Bone marrow (tissue), 2 donors: ENCODE data around the gene GPATCH8.
"Not testable (repeated sequence)": the region's sequence is repeated elsewhere in the genome, so short reads cannot be mapped to it uniquely, and the experiment has no call there.

Experiments used
- DNase-seq, 2 donors: peaks; one replicate each; lab custom pipeline; 2025; lab: John Stamatoyannopoulos, UW

The GPATCH8 gene

DNA sequence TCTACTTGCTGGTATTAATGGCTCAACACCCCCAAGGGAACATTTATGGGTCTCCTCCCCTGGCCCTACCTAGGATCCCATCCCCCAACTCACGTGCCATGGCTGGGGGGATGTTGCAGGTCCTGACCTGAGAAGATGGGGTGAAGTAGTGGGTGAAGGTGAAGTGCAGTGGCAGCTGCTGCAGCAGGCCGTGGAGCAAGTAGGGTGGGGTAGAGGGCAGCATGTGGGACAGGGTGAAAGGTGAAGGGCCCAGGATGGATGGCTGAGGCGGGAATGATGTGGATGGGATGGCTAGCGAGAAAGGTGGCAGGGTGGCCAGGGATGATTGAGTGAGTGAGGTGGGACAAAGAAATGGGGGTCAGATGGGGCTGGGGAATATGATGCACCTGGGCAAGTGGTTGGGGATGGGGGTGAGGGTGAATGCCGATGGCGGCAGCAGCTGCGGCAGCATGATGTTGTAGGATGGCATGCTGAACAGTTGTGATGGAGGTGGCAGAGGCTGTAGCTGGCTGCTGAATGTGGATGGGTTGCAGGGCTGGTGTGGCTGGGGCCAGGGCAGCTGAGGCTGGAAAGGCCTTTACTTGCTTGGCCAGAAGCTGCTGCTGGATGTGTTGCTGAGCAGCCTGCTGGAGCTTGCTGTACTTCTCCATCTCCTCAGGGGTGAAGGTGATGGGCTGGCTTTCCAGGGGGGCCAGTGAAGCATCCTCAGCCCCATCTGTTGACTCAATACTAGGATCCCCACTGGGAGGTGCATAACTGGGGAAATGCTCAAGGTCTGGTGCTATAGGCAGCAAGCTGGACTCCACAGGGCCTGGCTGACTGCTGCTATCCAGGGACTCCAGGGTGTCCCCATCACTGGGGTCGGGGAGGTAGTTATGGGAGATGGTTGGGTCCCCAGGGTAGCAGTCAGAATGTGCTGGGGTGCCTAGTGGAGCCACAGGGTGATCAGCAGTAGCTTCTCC, 105.4 kb downstream of the GPATCH8 start:
- no peak for DNase-seq

GRCh38 chr17:44396946-44397345, 106.3 kb downstream of the GPATCH8 start:
- DNase-seq, result no peak

- no peak for DNase-seq
These were observed 108.4 kb downstream of the GPATCH8 start for GRCh38 chr17:44394833-44395232.

GRCh38 chr17:44394112-44394511, 109.1 kb downstream of the GPATCH8 start:
- not testable (repeated sequence) for DNase-seq

GRCh38 chr17:44390250-44390870, 112.8 kb downstream of the GPATCH8 start:
- no peak for DNase-seq

DNA sequence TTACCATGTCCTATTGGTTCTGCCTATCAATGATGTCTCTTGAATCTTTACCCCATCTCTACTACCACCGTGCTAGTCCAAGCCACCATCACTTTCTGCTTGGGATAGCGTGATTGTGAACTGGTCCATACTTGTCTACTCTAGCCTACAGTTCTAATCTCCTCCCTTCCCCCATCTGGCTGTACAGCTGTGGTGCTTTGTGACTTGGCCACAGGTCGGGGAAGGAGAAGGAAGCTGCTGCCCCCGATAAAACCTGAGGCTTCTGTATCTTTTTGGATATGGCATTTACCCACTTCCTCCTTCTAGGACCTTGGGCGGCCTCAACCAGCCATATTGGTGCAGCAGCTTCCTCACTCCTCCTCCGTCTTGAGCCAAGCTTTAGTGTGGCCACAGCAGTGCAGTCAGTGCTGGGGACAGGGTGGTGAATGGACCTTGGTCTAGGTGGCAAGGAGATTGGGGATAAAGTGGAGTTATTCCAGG, 113.4 kb downstream of the GPATCH8 start:
- DNase-seq, result peak; percentile 7 to 85

DNA sequence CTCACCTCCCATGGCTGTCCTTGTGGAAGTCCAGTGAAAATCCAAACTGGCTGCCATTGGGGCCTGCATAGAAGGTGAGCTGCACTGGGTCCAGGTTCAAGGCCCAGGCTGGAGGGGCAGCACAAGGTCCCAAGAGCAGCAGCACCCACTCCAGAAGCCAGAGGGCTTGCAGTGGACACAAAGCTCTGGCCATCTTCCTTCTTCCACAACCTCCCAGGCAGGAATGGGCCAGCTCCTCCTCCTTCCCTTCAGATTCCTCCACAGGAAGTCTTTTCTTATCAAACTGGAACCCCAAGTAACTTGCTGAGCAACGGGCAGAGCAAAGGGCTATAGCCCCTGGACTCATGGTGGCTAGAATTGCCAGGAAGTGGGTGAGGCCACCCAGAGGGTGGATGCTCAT, 113.9 kb downstream of the GPATCH8 start, which contains the start of gene ITGA2B:
ITGA2B (minus strand) TSS at position 369 of the 400 bp plus-strand sequence; CDS start at position 193, 176 bp downstream.
- DNase-seq, result no peak

DNA sequence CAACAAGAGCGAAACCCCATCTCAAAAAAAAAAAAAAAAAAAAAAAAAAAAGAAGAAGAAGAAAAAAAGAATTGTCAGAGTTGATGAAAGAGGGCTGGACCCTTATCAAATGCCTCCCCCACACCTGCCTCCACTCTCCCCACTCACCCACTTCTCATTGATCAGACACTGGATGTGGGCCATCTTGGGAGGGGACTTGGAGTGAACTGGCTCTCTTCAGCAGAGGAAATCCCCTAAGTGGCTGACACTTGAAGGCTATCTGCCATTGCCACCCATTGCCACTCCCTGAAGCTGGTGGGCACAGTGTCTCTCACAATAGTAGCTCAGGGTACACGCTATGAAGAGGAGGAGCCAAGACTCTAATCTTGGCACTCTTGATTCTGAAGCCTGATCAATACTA, 115.4 kb downstream of the GPATCH8 start:
- no peak for DNase-seq

DNA sequence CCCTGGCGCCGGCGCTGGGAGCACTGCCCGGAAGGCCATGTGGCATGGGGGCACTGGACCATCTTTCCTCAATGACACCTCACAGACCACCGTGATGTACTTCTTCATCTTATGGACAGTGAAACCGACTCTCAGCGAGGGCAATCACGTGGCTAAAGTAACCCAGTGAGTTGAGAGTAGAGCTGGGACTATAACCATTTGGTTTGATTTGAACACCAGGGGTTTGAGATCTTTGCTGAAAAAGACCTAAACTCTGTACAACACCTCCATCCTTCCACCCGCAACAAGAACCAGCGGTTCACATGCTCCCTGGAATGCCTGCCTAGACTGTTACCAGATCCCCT, 117.1 kb downstream of the GPATCH8 start:
- no peak for DNase-seq

DNA sequence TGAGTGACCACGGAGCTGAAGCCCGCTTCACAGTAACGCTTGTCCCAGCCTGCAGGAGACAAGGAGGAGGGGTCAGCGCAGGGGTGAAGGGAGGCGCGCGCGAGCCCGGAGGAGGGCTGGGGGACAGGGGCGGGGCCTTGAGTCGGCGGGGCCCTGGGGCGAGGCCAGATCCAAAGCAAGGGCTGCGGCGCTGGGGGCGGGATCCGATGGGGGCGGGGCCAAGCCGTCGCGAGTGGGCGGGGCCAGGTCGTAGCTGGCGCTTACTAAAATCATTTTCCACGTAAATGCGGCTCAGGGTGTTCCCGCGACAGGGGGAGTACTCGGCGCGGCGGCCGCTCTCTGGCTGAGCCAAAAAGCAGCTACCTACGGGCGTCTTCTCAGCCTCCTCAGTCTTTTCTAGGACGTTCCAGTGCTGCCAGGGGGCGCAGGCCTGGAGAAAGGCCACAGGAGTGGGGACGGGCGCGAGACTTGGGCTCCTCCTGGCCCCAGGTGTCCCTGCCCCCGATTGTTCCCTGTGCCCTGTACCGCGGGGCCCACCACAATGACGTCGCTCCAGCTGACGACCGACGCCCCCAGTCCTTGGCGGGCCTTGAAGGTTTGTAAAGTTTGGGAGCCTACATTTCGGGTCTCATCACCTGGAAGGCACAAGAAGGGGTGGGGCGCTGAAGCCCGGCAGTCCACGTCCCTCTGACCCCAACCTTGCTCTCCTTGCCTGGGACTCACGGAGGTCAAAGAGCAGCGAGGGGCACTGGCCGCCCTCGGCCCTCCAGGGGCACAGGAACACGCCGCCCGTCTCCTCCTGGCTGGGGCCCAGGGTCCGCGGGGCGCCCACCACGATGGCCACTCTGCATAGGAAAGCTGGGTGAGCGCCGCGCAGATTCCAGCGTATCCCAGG, 117.7 kb downstream of the GPATCH8 start:
- peak; percentile 52 to 68 for DNase-seq

- no peak for DNase-seq
These were observed 118.4 kb downstream of the GPATCH8 start for GRCh38 chr17:44384823-44385286.

DNA sequence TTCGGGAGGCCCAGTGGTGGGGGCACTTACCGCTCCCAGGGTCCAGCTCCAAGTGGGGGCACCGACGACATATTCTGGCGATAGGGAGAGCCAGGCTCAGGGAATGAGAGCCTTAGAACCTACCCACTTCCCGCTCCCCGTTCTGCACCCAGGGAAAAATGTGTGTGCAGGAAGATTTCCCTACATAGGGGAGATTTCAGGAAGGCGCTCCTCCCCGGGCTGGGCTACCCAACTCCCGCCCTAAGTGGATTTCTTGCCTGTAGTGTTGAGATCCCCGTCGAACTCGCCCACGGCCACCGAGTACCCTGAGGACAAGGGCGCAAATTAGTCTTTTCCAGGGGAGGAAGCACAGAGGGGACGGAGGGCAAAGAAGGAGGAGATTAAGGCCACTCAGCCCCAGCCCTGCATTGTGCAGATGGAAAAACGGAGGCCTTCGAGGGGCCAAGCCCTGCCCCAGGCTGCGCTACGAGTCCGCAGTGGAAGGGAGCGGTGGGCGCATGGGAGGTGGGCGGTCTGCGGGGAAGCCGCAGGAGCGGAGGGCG, 118.9 kb downstream of the GPATCH8 start:
- DNase-seq, result no peak

- no peak for DNase-seq
These were observed 119.3 kb downstream of the GPATCH8 start for GRCh38 chr17:44383861-44384260.

DNA sequence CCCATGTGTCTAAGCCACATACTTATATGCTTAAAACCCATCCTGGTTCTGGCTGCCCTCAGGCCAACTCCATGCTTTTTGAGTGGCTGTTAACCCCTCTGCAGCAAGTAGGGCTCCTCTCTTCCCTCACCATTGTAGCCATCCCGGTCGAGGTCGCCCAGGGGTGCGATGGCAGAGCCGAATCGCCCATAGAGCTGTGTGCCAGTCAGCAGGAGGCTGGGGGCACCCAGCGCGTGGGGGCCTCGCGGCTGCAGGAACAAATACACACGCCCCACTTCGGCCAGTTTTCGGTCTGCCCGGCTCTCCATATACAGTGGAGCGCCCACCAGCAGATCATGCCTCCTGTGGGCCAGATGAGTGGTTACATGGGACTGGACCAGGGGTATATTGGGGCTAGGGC, 119.8 kb downstream of the GPATCH8 start:
- no peak for DNase-seq

DNA sequence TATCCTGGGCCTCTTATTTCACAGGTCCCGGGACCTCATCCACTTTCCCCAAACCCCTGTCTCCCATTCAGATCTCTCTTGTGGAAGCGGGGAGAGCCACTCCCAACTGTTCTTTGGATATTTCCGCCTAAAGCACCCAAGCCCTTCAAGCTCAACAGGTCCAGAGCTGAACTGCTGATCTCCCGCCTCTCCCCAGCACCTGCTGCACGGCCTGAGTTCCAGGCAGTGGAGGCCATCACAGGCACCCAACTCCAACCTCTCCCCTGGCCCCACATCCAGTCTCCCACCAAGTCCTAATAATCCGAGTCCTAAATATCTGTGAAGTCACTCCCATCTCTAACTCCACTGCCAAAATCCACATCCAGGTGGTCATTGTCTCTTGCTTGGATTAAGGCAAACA, 120.3 kb downstream of the GPATCH8 start:
- DNase-seq, result no peak

GRCh38 chr17:44381810-44382305, 121.3 kb downstream of the GPATCH8 start:
- no peak for DNase-seq

- no peak for DNase-seq
These were observed 122.4 kb downstream of the GPATCH8 start for GRCh38 chr17:44380767-44381166.

DNA sequence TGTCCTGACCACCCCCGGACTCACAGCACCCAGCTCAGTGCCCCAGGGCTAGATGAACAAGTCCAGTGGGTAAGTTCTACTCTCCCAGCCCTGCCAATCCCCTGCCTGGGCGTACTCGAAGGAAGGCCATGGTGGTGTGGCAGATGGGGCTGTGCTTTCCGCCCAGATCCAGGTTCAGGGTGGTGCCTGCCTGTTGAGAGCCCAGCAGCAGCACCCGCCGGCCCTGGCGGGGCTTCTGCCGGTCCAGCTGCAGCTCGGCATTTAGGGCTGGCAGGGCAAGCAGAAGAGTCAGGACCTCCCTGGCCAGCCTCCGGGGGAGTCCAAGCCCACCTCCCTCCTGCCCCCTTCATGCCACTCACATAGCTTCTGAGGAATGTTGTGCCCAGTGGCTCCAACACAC, 123.3 kb downstream of the GPATCH8 start:
- no peak for DNase-seq

- no peak for DNase-seq
These were observed 125.0 kb downstream of the GPATCH8 start for GRCh38 chr17:44378171-44378705.

- no peak for DNase-seq
These were observed 126.4 kb downstream of the GPATCH8 start for GRCh38 chr17:44376779-44377178.

- DNase-seq, result no peak
These were observed 127.1 kb downstream of the GPATCH8 start for GRCh38 chr17:44376124-44376523.
